ENCODE data around the gene TWSG1.

The TWSG1 gene

GRCh38 chr18:9334329-9334972 lies at the start of gene TWSG1:
TWSG1 (plus strand) TSS chr18:9334773; CDS start chr18:9337230, 2,457 bp downstream.
- peak; percentile 92 for DNase-seq
- in situ Hi-C loops (cut with HindIII; ENCODE audit: low pct_ligation_motif_present, low pct_unique_long_range_greater_than_20kb, low sequenced_read_pairs) = no loop called here

- in situ Hi-C loops (cut with HindIII; ENCODE audit: low pct_ligation_motif_present, low pct_unique_long_range_greater_than_20kb, low sequenced_read_pairs) = no loop called here
- DNase-seq = no peak
These were observed 49.0 kb upstream of the TWSG1 start for GRCh38 chr18:9285604-9286003.

- in situ Hi-C loops (cut with HindIII; ENCODE audit: low pct_ligation_motif_present, low pct_unique_long_range_greater_than_20kb, low sequenced_read_pairs) = no loop called here
- no peak for DNase-seq
These were observed 47.5 kb upstream of the TWSG1 start for GRCh38 chr18:9287036-9287435.

GRCh38 chr18:9289698-9290097 lies 44.9 kb upstream of the TWSG1 start:
- in situ Hi-C loops (cut with HindIII; ENCODE audit: low pct_ligation_motif_present, low pct_unique_long_range_greater_than_20kb, low sequenced_read_pairs) = no loop called here
- no peak for DNase-seq

- in situ Hi-C loops (cut with HindIII; ENCODE audit: low pct_ligation_motif_present, low pct_unique_long_range_greater_than_20kb, low sequenced_read_pairs) = no loop called here
- DNase-seq = no peak
These were observed 44.4 kb upstream of the TWSG1 start for GRCh38 chr18:9290156-9290555.

GRCh38 chr18:9292047-9292446 lies 42.5 kb upstream of the TWSG1 start:
- in situ Hi-C loops (cut with HindIII; ENCODE audit: low pct_ligation_motif_present, low pct_unique_long_range_greater_than_20kb, low sequenced_read_pairs) = no loop called here
- no peak for DNase-seq

GRCh38 chr18:9293948-9294347 lies 40.6 kb upstream of the TWSG1 start:
- DNase-seq = no peak
- in situ Hi-C loops (cut with HindIII; ENCODE audit: low pct_ligation_motif_present, low pct_unique_long_range_greater_than_20kb, low sequenced_read_pairs) = no loop called here

- no peak for DNase-seq
- in situ Hi-C loops (cut with HindIII; ENCODE audit: low pct_ligation_motif_present, low pct_unique_long_range_greater_than_20kb, low sequenced_read_pairs) = no loop called here
These were observed 38.2 kb upstream of the TWSG1 start for GRCh38 chr18:9296233-9297006.

- in situ Hi-C loops (cut with HindIII; ENCODE audit: low pct_ligation_motif_present, low pct_unique_long_range_greater_than_20kb, low sequenced_read_pairs) = no loop called here
- no peak for DNase-seq
These were observed 37.6 kb upstream of the TWSG1 start for GRCh38 chr18:9297007-9297393.

GRCh38 chr18:9304388-9305070 lies 30.0 kb upstream of the TWSG1 start:
- no peak for DNase-seq
- in situ Hi-C loops (cut with HindIII; ENCODE audit: low pct_ligation_motif_present, low pct_unique_long_range_greater_than_20kb, low sequenced_read_pairs) = no loop called here

- no peak for DNase-seq
These were observed 15.2 kb upstream of the TWSG1 start for GRCh38 chr18:9319333-9319732.

GRCh38 chr18:9321017-9321452 lies 13.5 kb upstream of the TWSG1 start:
- in situ Hi-C loops (cut with HindIII; ENCODE audit: low pct_ligation_motif_present, low pct_unique_long_range_greater_than_20kb, low sequenced_read_pairs) = no loop called here
- no peak for DNase-seq

More at GRCh38 chr18:9319333-9319732, 15.2 kb upstream of the TWSG1 start:
- in situ Hi-C loops (cut with HindIII; ENCODE audit: low pct_ligation_motif_present, low pct_unique_long_range_greater_than_20kb, low sequenced_read_pairs) = no loop called here

- in situ Hi-C loops (cut with HindIII; ENCODE audit: low pct_ligation_motif_present, low pct_unique_long_range_greater_than_20kb, low sequenced_read_pairs) = no loop called here
These were observed 12.8 kb upstream of the TWSG1 start for GRCh38 chr18:9321736-9322135.

GRCh38 chr18:9322744-9323143 lies 11.8 kb upstream of the TWSG1 start:
- no peak for DNase-seq
- in situ Hi-C loops (cut with HindIII; ENCODE audit: low pct_ligation_motif_present, low pct_unique_long_range_greater_than_20kb, low sequenced_read_pairs) = no loop called here

More at GRCh38 chr18:9321736-9322135, 12.8 kb upstream of the TWSG1 start:
- DNase-seq = no peak

GRCh38 chr18:9323750-9324445 lies 10.7 kb upstream of the TWSG1 start:
- no peak for DNase-seq
- in situ Hi-C loops (cut with HindIII; ENCODE audit: low pct_ligation_motif_present, low pct_unique_long_range_greater_than_20kb, low sequenced_read_pairs) = no loop called here

- in situ Hi-C loops (cut with HindIII; ENCODE audit: low pct_ligation_motif_present, low pct_unique_long_range_greater_than_20kb, low sequenced_read_pairs) = no loop called here
- DNase-seq = no peak
These were observed 8.9 kb upstream of the TWSG1 start for GRCh38 chr18:9325716-9326115.

GRCh38 chr18:9328776-9329175 lies 5.8 kb upstream of the TWSG1 start:
- no peak for DNase-seq
- in situ Hi-C loops (cut with HindIII; ENCODE audit: low pct_ligation_motif_present, low pct_unique_long_range_greater_than_20kb, low sequenced_read_pairs) = no loop called here

GRCh38 chr18:9329471-9329870 lies 5.1 kb upstream of the TWSG1 start:
- in situ Hi-C loops (cut with HindIII; ENCODE audit: low pct_ligation_motif_present, low pct_unique_long_range_greater_than_20kb, low sequenced_read_pairs) = no loop called here
- DNase-seq = no peak

- in situ Hi-C loops (cut with HindIII; ENCODE audit: low pct_ligation_motif_present, low pct_unique_long_range_greater_than_20kb, low sequenced_read_pairs) = no loop called here
- no peak for DNase-seq
These were observed 4.2 kb upstream of the TWSG1 start for GRCh38 chr18:9330419-9330818.

Data from ACHN (cell line).